Measurements from ENCODE around the gene GBE1. TPM values are rescaled to one million over a fixed set of nuclear protein-coding genes. Genes with fewer than 3 reads are reported as not detected.

Gene GBE1
- total RNA-seq, 1 experiment from 2014 or later, result 12.7 TPM

GRCh38 chr3:81612768-81613167 lies 148.7 kb downstream of the GBE1 start:
- no peaks in the 10 kb centered on the region for H3K36me3 Mint-ChIP-seq (ENCODE audit: insufficient read depth, unreplicated experiment)
- no peak for DNase-seq
- TF ChIP-seq CTCF (IDR thresholded peaks at IDR 0.05; ENCODE audit: unreplicated experiment), result no peak
- H3K9me3 Mint-ChIP-seq (ENCODE audit: low read depth, unreplicated experiment), result peaks cover 2% of the 10 kb centered on the region
- H3K4me3 Mint-ChIP-seq (ENCODE audit: low read depth, unreplicated experiment), result no peak overlapping the region
- H3K4me1 Mint-ChIP-seq (ENCODE audit: low read depth, unreplicated experiment), result no peaks in the 10 kb centered on the region
- H3K27ac Mint-ChIP-seq (ENCODE audit: unreplicated experiment), result no peak overlapping the region
- intact Hi-C loops (cut with micrococcal nuclease; ENCODE audit: unreplicated experiment), result no loop called here
- BruUV-seq (replicated peaks), result no TSS peak
- H3K27me3 Mint-ChIP-seq (ENCODE audit: unreplicated experiment), result no peaks in the 10 kb centered on the region
- CTCF ChIA-PET, result no interaction called here

- Mint-ChIP-seq H3K36me3 (ENCODE audit: insufficient read depth, unreplicated experiment) (no peaks in the 10 kb centered on the region), H3K27me3 (ENCODE audit: unreplicated experiment) (no peaks in the 10 kb centered on the region), H3K27ac (ENCODE audit: unreplicated experiment) (no peak overlapping the region), H3K4me1 (ENCODE audit: low read depth, unreplicated experiment) (no peaks in the 10 kb centered on the region), H3K4me3 (ENCODE audit: low read depth, unreplicated experiment) (no peak overlapping the region), H3K9me3 (ENCODE audit: low read depth, unreplicated experiment) (no peaks in the 10 kb centered on the region)
- intact Hi-C loops (cut with micrococcal nuclease; ENCODE audit: unreplicated experiment), result no loop called here
- TF ChIP-seq CTCF (IDR thresholded peaks at IDR 0.05; ENCODE audit: unreplicated experiment), result no peak
- BruUV-seq (replicated peaks), result no TSS peak
- no peak for DNase-seq
- CTCF ChIA-PET, result no interaction called here
Measured at GRCh38 chr3:81602781-81603180, 158.7 kb downstream of the GBE1 start.

- Mint-ChIP-seq H3K4me3 (ENCODE audit: low read depth, unreplicated experiment) (no peak overlapping the region), H3K9me3 (ENCODE audit: low read depth, unreplicated experiment) (no peaks in the 10 kb centered on the region), H3K4me1 (ENCODE audit: low read depth, unreplicated experiment) (no peaks in the 10 kb centered on the region), H3K27me3 (ENCODE audit: unreplicated experiment) (no peaks in the 10 kb centered on the region), H3K27ac (ENCODE audit: unreplicated experiment) (no peak overlapping the region), H3K36me3 (ENCODE audit: insufficient read depth, unreplicated experiment) (no peaks in the 10 kb centered on the region)
- no peak for DNase-seq
- CTCF ChIA-PET, result no interaction called here
- BruUV-seq (replicated peaks), result no TSS peak
- intact Hi-C loops (cut with micrococcal nuclease; ENCODE audit: unreplicated experiment), result no loop called here
- no peak for TF ChIP-seq CTCF (IDR thresholded peaks at IDR 0.05; ENCODE audit: unreplicated experiment)
Measured at GRCh38 chr3:81601707-81602305, 159.6 kb downstream of the GBE1 start.

- TF ChIP-seq CTCF (IDR thresholded peaks at IDR 0.05; ENCODE audit: unreplicated experiment), result no peak
- Mint-ChIP-seq H3K9me3 (ENCODE audit: low read depth, unreplicated experiment) (no peaks in the 10 kb centered on the region), H3K27ac (ENCODE audit: unreplicated experiment) (no peak overlapping the region), H3K4me3 (ENCODE audit: low read depth, unreplicated experiment) (no peak overlapping the region), H3K36me3 (ENCODE audit: insufficient read depth, unreplicated experiment) (no peaks in the 10 kb centered on the region), H3K27me3 (ENCODE audit: unreplicated experiment) (no peaks in the 10 kb centered on the region), H3K4me1 (ENCODE audit: low read depth, unreplicated experiment) (peaks cover 8% of the 10 kb centered on the region)
- intact Hi-C loops (cut with micrococcal nuclease; ENCODE audit: unreplicated experiment), result no loop called here
- CTCF ChIA-PET, result no interaction called here
- BruUV-seq (replicated peaks), result no TSS peak
- no peak for DNase-seq
Measured at GRCh38 chr3:81592101-81592500, 169.3 kb downstream of the GBE1 start.
